SU-DHL-6 (cell line): Measurements from ENCODE around the gene RASSF4.

Experiments
- CTCF ChIP-seq: fragments of 200-600 bp; sonication (generic); IDR thresholded peaks from one replicate; pipeline ENCODE4 v1.5.1; 2017; ENCODE audit warnings: antibody characterized with exemption, mild to moderate bottlenecking, low read length, moderate library complexity; ENCODE audit not compliant: insufficient read depth, poor library complexity, severe bottlenecking
- EZH2phosphoT487 ChIP-seq: fragments of 200-600 bp; sonication (generic), shearing (Covaris generic); conservative IDR thresholded peaks from 2 replicates; pipeline ENCODE4 v1.6.1; 2018; ENCODE audit warnings: mild to moderate bottlenecking, antibody characterized with exemption, low read length, moderate library complexity, mixed read lengths

- TF ChIP-seq CTCF (no peak), EZH2phosphoT487 (no peak)
Measured at GRCh38 chr10:45000138-45000751, 40.6 kb downstream of the RASSF4 start.
